Heart right ventricle (tissue), 16 donors: ENCODE measurements around the gene PHLDA3. TPM values are rescaled to one million over a fixed set of nuclear protein-coding genes. Genes with fewer than 3 reads are reported as not detected.

ENCODE experiments used
- ATAC-seq, 8 donors: fragments of 200-7000 bp; cut with Tn5 transposase; one replicate each; pipeline ENCODE4 v1.9.1; 2020; ENCODE audit warnings: mild to moderate bottlenecking in 8 of 8, moderate library complexity in 8 of 8, moderate number of reproducible peaks in 1 of 8
- DNase-seq, 2 donors: peaks; one replicate each; pipeline ENCODE4 v3.0.0-alpha.2; 2020
- H3K27ac ChIP-seq, 10 donors: fragments of 200-600 bp; sonication (generic) in 2 of 10; one replicate each; pipeline versions ENCODE4 v1.5.0 to v1.8.0; 2020 to 2022; ENCODE audit warnings: mild to moderate bottlenecking in 3 of 10
- H3K27me3 ChIP-seq, 7 donors: fragments of 200-600 bp; one replicate each; pipeline ENCODE4 v1.8.0; 2021 to 2022; ENCODE audit warnings: mild to moderate bottlenecking in 2 of 7
- H3K36me3 ChIP-seq, 9 donors: fragments of 200-600 bp; sonication (generic) in 1 of 9; one replicate each; pipeline versions ENCODE4 v1.5.0 to v1.8.0; 2020 to 2022; ENCODE audit warnings: mild to moderate bottlenecking in 2 of 9
- H3K4me1 ChIP-seq, 9 donors: fragments of 200-600 bp; sonication (generic) in 1 of 9; one replicate each; pipeline versions ENCODE4 v1.5.0 to v1.8.0; 2020 to 2022; ENCODE audit warnings: mild to moderate bottlenecking in 4 of 9
- H3K4me3 ChIP-seq, 10 donors: fragments of 200-600 bp; sonication (generic) in 2 of 10; one replicate each; pipeline versions ENCODE4 v1.5.0 to v1.8.0; 2020 to 2022; ENCODE audit warnings: mild to moderate bottlenecking in 7 of 10, moderate library complexity in 2 of 10
- H3K9me3 ChIP-seq, 11 donors: fragments of 200-600 bp in 10 of 11; sonication (generic) in 2 of 11; one replicate each; pipeline versions ENCODE4 v1.5.0 to v1.8.0; 2013 to 2022; ENCODE audit warnings: mild to moderate bottlenecking in 2 of 11, control low read depth in 1 of 11, moderate library complexity in 1 of 11
- CTCF ChIP-seq, 9 donors: fragments of 200-600 bp; sonication (generic) in 2 of 9; IDR thresholded peaks; one replicate each; pipeline versions ENCODE4 v1.5.0 to v1.8.0; 2021 to 2022; ENCODE audit warnings: antibody characterized with exemption in 9 of 9, mild to moderate bottlenecking in 5 of 9, moderate library complexity in 1 of 9
- WGBS, 2 donors: extraction: QIAGEN DNeasy Blood & Tissue Kit; methylation state at CpG; one replicate each; pipeline ENCODE4 v1.1.7; 2013; ENCODE audit warnings: inconsistent platforms in 1 of 2; 5-methylcytosine and 5-hydroxymethylcytosine counted together
- intact Hi-C, 10 donors: fragments of 100-400 bp; cut with DNase I; formaldehyde crosslinking; loops; one replicate each; pipeline versions ENCODE4 v1.11.1 to v1.14.2; 2022
- polyA plus RNA-seq, 2 donors: library from polyadenylated mRNA; stranded (reverse); fragments of 200-250 nt; gene quantifications; one replicate each; pipeline ENCODE4 v1.2.3, GENCODE V29; 2013
- total RNA-seq, 10 donors: library from RNA; stranded (reverse); fragmentation: NEBNext Ultra II Directional in 3 of 10; extraction: Animal tissue kit (Norgen Biotek cat#: 25700) in 3 of 10; gene quantifications; one replicate each; pipeline versions ENCODE4 v1.2.1 to v1.2.4, GENCODE V29; 2021 to 2023
- donor health status: Arrhythmogenic right ventricular cardiomyopathy.
- donor health status: ischemic (EF 13 %, LVEDD 7.1; RV severe dilation, severe dysfunction).
- donor health status: healthy with polysubstance abuse.
- donor health status: DM: no; HTN: yes; CAD: no.
- donor health status: DM: no; HTN: no; CAD: no.
- donor health status: ischemic (EF 25% LVEDD 6.9; RV normal size, moderate dysfunction).
- donor health status: ischemic (EF 25% LVEDD 5.7; RV mildly dilated, moderate dysfunction).
- donor health status: healthy.
- donor health status: DM: yes; HTN: yes; CAD: no.
- donor health status: Ischemic cardiomyopathy.
- donor health status: ischemic (EF 35%, LVEDD 5.7; RV mildly dilated, moderate dysfunction).
- donor health status: nonischemic (EF 11% LVEDD 7.7; RV severe dilation, severe dysfunction).
- donor health status: DM: yes; HTN: yes; CAD: no.
- donor health status: PGD.
- donor health status: ischemic (EF 29% LVEDD 5.4; RV normal size, mild dysfunction).
- donor health status: nonischemic (EF 23%, LVEDD 6.1; RV moderate dilation, normal function).

Gene PHLDA3
- total and polyA plus RNA-seq, 12 donors: 14.4 to 40.0 (median 23.6) TPM

GRCh38 chr1:201463071-201463552 lies 5.9 kb downstream of the PHLDA3 start:
- no peak overlapping the region for H3K4me3 ChIP-seq
- H3K27me3 ChIP-seq: no peaks in the 10 kb centered on the region
- no peaks in the 10 kb centered on the region for H3K9me3 ChIP-seq
- H3K36me3 ChIP-seq: peaks cover 0 to 26% (median 19%) of the 10 kb centered on the region in 9 donors
- peak overlapping the region in 6 of 10 donors; percentile 54 to 80 (median 74) for H3K27ac ChIP-seq
- DNase-seq: no peak
- peak in 5 of 8 donors; percentile 7 to 38 (median 18) for ATAC-seq
- intact Hi-C loops: no loop called here
- H3K4me1 ChIP-seq: peaks cover 3 to 58% (median 39%) of the 10 kb centered on the region in 9 donors
- WGBS, 2 donors: 84 to 85% methylated on average over 7 of the region's 7 CpGs
- TF ChIP-seq CTCF (IDR thresholded peaks at IDR 0.05): peak in 6 of 9 donors; percentile 16 to 45 (median 26)

GRCh38 chr1:201461645-201462441 lies 7.1 kb downstream of the PHLDA3 start:
- ATAC-seq (peak; percentile 69 to 84 (median 78)), DNase-seq (peak; percentile 68 to 72)
- 69 to 76% methylated on average over 13 of the region's 13 CpGs for WGBS, 2 donors
- Histone ChIP-seq H3K27me3 (no peaks in the 10 kb centered on the region), H3K4me3 (no peak overlapping the region), H3K4me1 (peaks cover 3 to 60% (median 42%) of the 10 kb centered on the region in 9 donors), H3K36me3 (peaks cover 0 to 26% (median 19%) of the 10 kb centered on the region in 9 donors), H3K9me3 (no peaks in the 10 kb centered on the region), H3K27ac (peak overlapping the region in 9 of 10 donors; percentile 26 to 80 (median 68))
- no peak for TF ChIP-seq CTCF (IDR thresholded peaks at IDR 0.05)
- intact Hi-C loops: no loop called here

GRCh38 chr1:201460814-201461644 lies 8.0 kb downstream of the PHLDA3 start:
- no peaks in the 10 kb centered on the region for H3K27me3 ChIP-seq
- no peak for TF ChIP-seq CTCF (IDR thresholded peaks at IDR 0.05)
- no peaks in the 10 kb centered on the region for H3K9me3 ChIP-seq
- 58 to 73% methylated on average over 8 of the region's 8 CpGs for WGBS, 2 donors
- peaks cover 3 to 60% (median 40%) of the 10 kb centered on the region in 9 donors for H3K4me1 ChIP-seq
- H3K4me3 ChIP-seq: no peak overlapping the region
- peak overlapping the region; percentile 16 to 80 (median 67) for H3K27ac ChIP-seq
- DNase-seq (no peak), ATAC-seq (peak; percentile 26 to 87 (median 69))
- intact Hi-C loops: no loop called here
- H3K36me3 ChIP-seq: peaks cover 0 to 23% (median 17%) of the 10 kb centered on the region in 9 donors

- Histone ChIP-seq H3K27ac (peak overlapping the region in 1 of 10 donors; percentile 4), H3K9me3 (no peaks in the 10 kb centered on the region), H3K4me1 (peaks cover 3 to 65% (median 49%) of the 10 kb centered on the region in 9 donors), H3K27me3 (no peaks in the 10 kb centered on the region), H3K36me3 (peaks cover 0 to 11% (median 4%) of the 10 kb centered on the region in 9 donors), H3K4me3 (no peak overlapping the region)
- TF ChIP-seq CTCF (IDR thresholded peaks at IDR 0.05): no peak
- DNase-seq: no peak
- 89 to 92% methylated on average over 5 of the region's 5 CpGs for WGBS, 2 donors
- intact Hi-C loops: no loop called here
- ATAC-seq: no peak
Measured at GRCh38 chr1:201459775-201460174, 9.2 kb downstream of the PHLDA3 start.
